Endothelial cell of umbilical vein (primary cell): Measurements from ENCODE around the gene CENPA. TPM values are rescaled to one million over a fixed set of nuclear protein-coding genes. Genes with fewer than 3 reads are reported as not detected.

Experiments
- BruUV-seq: library from RNA; stranded (reverse); fragments of 400-500 nt; replicated peaks from 2 replicates; lab custom pipeline; 2021; lab: Mats Ljungman, UMichigan
- CTCF ChIA-PET: fragments of 300-600, 350-600 bp; sonication (Branson Sonifier 250); formaldehyde crosslinking; loops from one replicate; lab custom pipeline; 2021; ENCODE audit warnings: antibody characterized with exemption, inconsistent platforms; lab: Charles Lee
- POLR2A ChIA-PET: fragments of 300-600, 350-600 bp; sonication (Branson Sonifier 250); formaldehyde crosslinking; loops from one replicate; lab custom pipeline; 2021; ENCODE audit warnings: antibody characterized with exemption, inconsistent platforms; lab: Charles Lee
- DNase-seq: peaks from one replicate; pipeline ENCODE4 v3.0.0-alpha.2; 2011; ENCODE audit warnings: low read depth, low spot score
- FAIRE-seq: peaks from 2 replicates; lab custom pipeline; 2011; peaks lifted over from hg19 to GRCh38; lab: Jason Lieb, UNC
- H2AFZ ChIP-seq: 2 replicates; pipeline ENCODE4 v1.6.0; 2012; ENCODE audit warnings: low read depth, low read length, control low read depth, inconsistent platforms
- H3K27ac ChIP-seq: 2 replicates; pipeline ENCODE4 v1.5.1; 2011; ENCODE audit warnings: low read depth, mild to moderate bottlenecking, control low read depth, low read length, moderate library complexity; ENCODE audit not compliant: insufficient read depth
- H3K27me3 ChIP-seq, 2 experiments: 2 replicates each; pipeline versions ENCODE4 v1.6.0 to v1.6.1; 2011; ENCODE audit warnings: low read length in 2 of 2, mixed read lengths in 1 of 2; ENCODE audit not compliant: control insufficient read depth in 2 of 2, insufficient read depth in 2 of 2
- H3K36me3 ChIP-seq, 2 experiments: 2 replicates in 1 of 2; 3 replicates in 1 of 2; pipeline ENCODE4 v1.5.1; 2011; ENCODE audit warnings: low read length in 2 of 2, mild to moderate bottlenecking in 1 of 2, moderate library complexity in 1 of 2; ENCODE audit not compliant: control insufficient read depth in 2 of 2, insufficient read depth in 2 of 2; ENCODE audit errors: extremely low read depth in 1 of 2
- H3K4me1 ChIP-seq: 3 replicates; pipeline ENCODE4 v1.5.1; 2011; ENCODE audit warnings: mild to moderate bottlenecking, low read length; ENCODE audit not compliant: control insufficient read depth, insufficient read depth; ENCODE audit errors: extremely low read depth
- H3K4me2 ChIP-seq: 2 replicates; pipeline ENCODE4 v1.6.1; 2011; ENCODE audit warnings: low read length, control low read depth, mixed read lengths; ENCODE audit not compliant: insufficient read depth
- H3K4me3 ChIP-seq, 3 experiments: fragments of 200-600 bp in 1 of 3; sonication (generic), shearing (Covaris generic) in 1 of 3; replicated peaks in 1 of 3; 2 replicates each; pipeline ENCODE4 v1.5.1; 2011 to 2016; ENCODE audit warnings: control low read depth in 3 of 3, low read length in 3 of 3, mild to moderate bottlenecking in 2 of 3, inconsistent platforms in 1 of 3, low read depth in 1 of 3, moderate library complexity in 1 of 3; ENCODE audit not compliant: insufficient read depth in 1 of 3
- H3K79me2 ChIP-seq: 2 replicates; pipeline ENCODE4 v1.6.0; 2012; ENCODE audit warnings: low read length, inconsistent platforms; ENCODE audit not compliant: control insufficient read depth, insufficient read depth
- H3K9ac ChIP-seq: replicated peaks from 2 replicates; pipeline ENCODE3; 2011; ENCODE audit warnings: low read length, control low read depth; ENCODE audit not compliant: insufficient read depth; ENCODE audit errors: extremely low read depth
- H3K9me1 ChIP-seq: replicated peaks from 3 replicates; pipeline ENCODE4 v1.6.0; 2011; ENCODE audit warnings: mild to moderate bottlenecking, low read length; ENCODE audit not compliant: control insufficient read depth, insufficient read depth; ENCODE audit errors: extremely low read depth
- H3K9me3 ChIP-seq: replicated peaks from 2 replicates; pipeline ENCODE4 v1.5.1; 2012; ENCODE audit warnings: low read length, inconsistent platforms; ENCODE audit not compliant: control insufficient read depth, insufficient read depth
- H4K20me1 ChIP-seq: replicated peaks from 2 replicates; pipeline ENCODE3; 2011; ENCODE audit warnings: mild to moderate bottlenecking, low read length; ENCODE audit not compliant: control insufficient read depth, insufficient read depth; ENCODE audit errors: extremely low read depth
- CTCF ChIP-seq, 2 donors: IDR thresholded peaks; 1 replicate in 1 of 2; 2 replicates in 1 of 2; pipeline ENCODE4 v1.5.1; 2011; ENCODE audit warnings: low read length in 2 of 2, mild to moderate bottlenecking in 2 of 2, moderate library complexity in 2 of 2, control low read depth in 1 of 2, inconsistent platforms in 1 of 2, low read depth in 1 of 2; ENCODE audit not compliant: insufficient read depth in 1 of 2; ENCODE audit errors: extremely low read depth in 1 of 2
- EZH2 ChIP-seq: IDR thresholded peaks from 2 replicates; pipeline ENCODE4 v1.6.1; 2012; ENCODE audit warnings: borderline replicate concordance, low read depth, mild to moderate bottlenecking, moderate library complexity, low read length, inconsistent platforms; ENCODE audit not compliant: severe bottlenecking
- FOS ChIP-seq: IDR thresholded peaks from 2 replicates; pipeline ENCODE4 v1.6.1; 2011; ENCODE audit warnings: mild to moderate bottlenecking, low read length, moderate library complexity, borderline replicate concordance; ENCODE audit not compliant: insufficient read depth
- GATA2 ChIP-seq: IDR thresholded peaks from 2 replicates; pipeline ENCODE4 v1.7.0; 2011; ENCODE audit warnings: low read depth, mild to moderate bottlenecking, moderate library complexity, mixed read lengths, low read length; ENCODE audit not compliant: insufficient read length, insufficient read depth
- JUN ChIP-seq: IDR thresholded peaks from 2 replicates; pipeline ENCODE4 v1.6.1; 2011; ENCODE audit warnings: borderline replicate concordance, low read depth; ENCODE audit not compliant: insufficient read length, insufficient read depth
- MAX ChIP-seq: IDR thresholded peaks from 2 replicates; pipeline ENCODE4 v1.6.1; 2011; ENCODE audit not compliant: insufficient read depth, insufficient read length
- MYC ChIP-seq: IDR thresholded peaks from one replicate; pipeline ENCODE4 v1.6.1; 2011; ENCODE audit warnings: mild to moderate bottlenecking, low read depth, low read length
- POLR2A ChIP-seq: IDR thresholded peaks from 2 replicates; pipeline ENCODE4 v1.6.1; 2012; ENCODE audit warnings: low read depth, mild to moderate bottlenecking, control low read depth, low read length
- POLR2AphosphoS5 ChIP-seq: IDR thresholded peaks from 2 replicates; pipeline ENCODE4 v1.6.1; 2012; ENCODE audit warnings: low read depth, mild to moderate bottlenecking, control low read depth, low read length, moderate library complexity; ENCODE audit not compliant: insufficient read depth
- dilution Hi-C: fragments of 300-500 bp; cut with MboI; formaldehyde crosslinking; loops from one replicate; pipeline ENCODE4 v1.15.0; 2019; ENCODE audit warnings: low sequenced_read_pairs; ENCODE audit not compliant: extremely low pct_ligation_motif_present
- intact Hi-C: fragments of 100-400 bp; cut with micrococcal nuclease; formaldehyde crosslinking; loops from one replicate; pipeline ENCODE4 v1.10.0; 2022
- polyA plus RNA-seq, 4 experiments: library from polyadenylated mRNA; depleted of rRNA in 3 of 4; stranded (reverse) in 3 of 4; unstranded in 1 of 4; fragments of >200 nt; gene quantifications; 2 replicates each; pipeline versions ENCODE4 v1.2.1 to v1.2.3, GENCODE V29; 2011 to 2012; ENCODE audit warnings: missing spikeins in 1 of 4
- total RNA-seq: library from RNA; stranded (reverse); gene quantifications from 2 replicates; pipeline ENCODE4 v1.2.3, GENCODE V29; 2021

CENPA gene
- total and polyA plus RNA-seq, 2 donors (not counting 3 experiments of a cell fraction or from before 2014, with no cell fraction given) = 22.0 to 33.1 TPM

GRCh38 chr2:26805241-26805676 lies 19.4 kb downstream of the CENPA start:
- FAIRE-seq (no peak), DNase-seq (no peak)
- BruUV-seq = no TSS peak
- Histone ChIP-seq H3K79me2 (no peaks in the 10 kb centered on the region), H3K9me1 (no peaks in the 10 kb centered on the region), H3K9me3 (no peaks in the 10 kb centered on the region), H3K4me2 (no peak overlapping the region), H3K27ac (no peak overlapping the region), H2AFZ (no peak overlapping the region), H3K4me1 (no peaks in the 10 kb centered on the region), H3K36me3 (no peaks in the 10 kb centered on the region), H3K27me3 (peaks cover 0 to 3% of the 10 kb centered on the region in 2 experiments), H3K9ac (no peak overlapping the region), H4K20me1 (no peaks in the 10 kb centered on the region), H3K4me3 (no peak overlapping the region)
- ChIA-PET POLR2A (no interaction called here), CTCF (no interaction called here)
- intact Hi-C loops (no loop called here), dilution Hi-C loops (no loop called here)
- TF ChIP-seq MAX (no peak), POLR2AphosphoS5 (no peak), CTCF (IDR thresholded peaks at IDR 0.05; ENCODE audit: extremely low read depth in 1 of 2, insufficient read depth in 1 of 2, low read depth in 1 of 2, low read length in 2 of 2) (no peak)

- no peaks in the 10 kb centered on the region for H3K9me3 ChIP-seq
- intact Hi-C loops = no loop called here
- no peaks in the 10 kb centered on the region for H3K4me1 ChIP-seq
- FAIRE-seq (no peak), DNase-seq (no peak)
- CTCF ChIA-PET = no interaction called here
- H4K20me1 ChIP-seq = no peaks in the 10 kb centered on the region
- dilution Hi-C loops = no loop called here
- POLR2A ChIA-PET = no interaction called here
- H3K27me3 ChIP-seq = peaks cover 0 to 4% of the 10 kb centered on the region in 2 experiments
- no peak overlapping the region for H3K4me2 ChIP-seq
- H3K9me1 ChIP-seq = no peaks in the 10 kb centered on the region
- H3K4me3 ChIP-seq = no peak overlapping the region
- H2AFZ ChIP-seq = no peak overlapping the region
- TF ChIP-seq FOS (no peak), POLR2AphosphoS5 (no peak), POLR2A (no peak), MYC (no peak), JUN (no peak), EZH2 (no peak), GATA2 (no peak), CTCF (IDR thresholded peaks at IDR 0.05; ENCODE audit: extremely low read depth in 1 of 2, insufficient read depth in 1 of 2, low read depth in 1 of 2, low read length in 2 of 2) (no peak), MAX (no peak)
- BruUV-seq = no TSS peak
- H3K36me3 ChIP-seq = no peaks in the 10 kb centered on the region
- no peaks in the 10 kb centered on the region for H3K79me2 ChIP-seq
- no peak overlapping the region for H3K9ac ChIP-seq
- no peak overlapping the region for H3K27ac ChIP-seq
Measured at GRCh38 chr2:26807788-26808460, 22.1 kb downstream of the CENPA start.
